Subcutaneous abdominal adipose tissue (tissue), 5 donors: Measurements from ENCODE around the gene MMP24.
A peak's percentile ranks its signal among the peaks of the same experiment; 100 is the strongest.

Source experiments
- H3K27ac ChIP-seq: one replicate; pipeline ENCODE4 v1.7.0; 2013; ENCODE audit warnings: low read depth, mild to moderate bottlenecking, inconsistent platforms, low read length, moderate library complexity
- H3K27me3 ChIP-seq, 5 donors: one replicate each; pipeline ENCODE4 v1.7.0; 2013; ENCODE audit warnings: low read length in 5 of 5, inconsistent platforms in 1 of 5; ENCODE audit not compliant: control insufficient read depth in 5 of 5, insufficient read depth in 4 of 5
- H3K36me3 ChIP-seq, 5 donors: one replicate each; pipeline ENCODE4 v1.7.0; 2013; ENCODE audit warnings: low read length in 5 of 5; ENCODE audit not compliant: control insufficient read depth in 5 of 5, insufficient read depth in 5 of 5
- H3K4me1 ChIP-seq, 5 donors: one replicate each; pipeline ENCODE4 v1.7.0; 2013; ENCODE audit warnings: low read length in 5 of 5, mild to moderate bottlenecking in 3 of 5, moderate library complexity in 1 of 5; ENCODE audit not compliant: control insufficient read depth in 5 of 5, insufficient read depth in 5 of 5
- H3K4me3 ChIP-seq, 5 donors: one replicate each; pipeline ENCODE4 v1.7.0; 2013; ENCODE audit warnings: low read length in 5 of 5, low read depth in 1 of 5
- H3K9ac ChIP-seq, 5 donors: one replicate each; pipeline ENCODE4 v1.7.0; 2013; ENCODE audit warnings: low read length in 5 of 5, mild to moderate bottlenecking in 4 of 5, moderate library complexity in 3 of 5
- H3K9me3 ChIP-seq, 5 donors: one replicate each; pipeline ENCODE4 v1.7.0; 2013; ENCODE audit warnings: low read length in 5 of 5; ENCODE audit not compliant: control insufficient read depth in 5 of 5
- donor health status: healthy.
- donor health status: healthy.
- donor health status: healthy.
- donor health status: healthy.
- donor health status: healthy.

Gene MMP24

DNA sequence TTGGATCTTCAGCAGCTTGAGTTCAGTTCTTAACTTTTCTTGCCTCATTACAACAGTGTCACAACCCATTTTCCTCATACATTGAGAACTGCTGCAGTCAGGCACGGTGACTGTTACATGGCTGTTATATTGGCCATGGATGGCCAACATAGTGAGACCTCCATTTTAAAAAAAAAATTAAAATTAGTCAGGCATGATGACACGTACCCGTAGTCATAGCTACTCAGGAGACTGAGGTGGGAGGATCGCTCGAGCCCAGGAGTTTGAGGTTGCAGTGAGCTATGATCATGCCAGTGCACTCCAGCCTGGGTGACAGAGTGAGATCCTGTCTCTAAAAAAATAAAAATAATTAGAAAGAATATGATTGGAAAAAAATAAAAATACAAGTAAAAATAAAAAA lies 9.9 kb upstream of the MMP24 start:
- Histone ChIP-seq H3K9ac (no peak overlapping the region), H3K36me3 (peaks cover 3 to 8% (median 5%) of the 10 kb centered on the region in 5 donors), H3K9me3 (no peaks in the 10 kb centered on the region), H3K27me3 (no peaks in the 10 kb centered on the region), H3K4me1 (no peaks in the 10 kb centered on the region), H3K4me3 (no peak overlapping the region), H3K27ac (no peak overlapping the region)

DNA sequence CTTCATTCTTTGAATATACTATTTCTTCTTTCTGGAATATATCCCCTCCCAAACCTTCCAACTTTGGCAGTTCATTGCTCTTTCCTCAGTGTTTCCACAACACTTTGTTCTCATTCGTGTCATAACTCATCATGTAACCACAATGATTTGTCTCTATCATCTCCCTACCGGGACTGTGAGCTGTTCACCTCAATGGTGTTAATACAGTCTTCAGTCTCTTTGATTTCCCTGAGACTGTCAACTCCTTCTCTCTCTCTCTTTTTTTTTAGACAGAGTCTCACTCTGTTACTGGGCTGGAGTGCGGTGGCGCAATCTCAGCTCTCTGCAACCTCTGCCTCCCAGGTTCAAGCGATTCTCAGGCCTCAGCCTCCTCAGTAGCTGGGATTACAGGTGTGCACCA lies 2.5 kb upstream of the MMP24 start:
- Histone ChIP-seq H3K27me3 (no peaks in the 10 kb centered on the region), H3K9ac (no peak overlapping the region), H3K27ac (no peak overlapping the region), H3K4me3 (no peak overlapping the region), H3K36me3 (no peaks in the 10 kb centered on the region), H3K9me3 (no peaks in the 10 kb centered on the region), H3K4me1 (peaks cover 0 to 18% (median 10%) of the 10 kb centered on the region in 5 donors)

DNA sequence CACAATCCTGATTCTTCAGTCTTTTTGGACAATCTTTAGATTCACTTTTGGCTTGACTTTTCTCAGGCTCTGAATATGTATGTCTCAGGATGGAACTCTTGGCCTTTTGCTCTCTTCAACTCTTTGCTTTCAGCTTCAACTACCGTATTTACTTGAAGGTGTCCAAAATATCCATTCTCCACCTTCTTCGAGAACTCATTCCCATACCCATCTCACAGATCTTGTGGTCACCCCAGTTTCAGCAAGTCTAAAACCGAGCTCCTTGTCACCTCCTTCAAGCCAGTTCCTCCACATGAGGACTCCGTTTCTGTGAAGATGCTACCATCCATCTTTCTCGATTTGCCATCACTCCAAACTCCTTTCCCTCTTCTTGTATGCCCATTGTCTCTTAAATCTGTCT lies 2.0 kb upstream of the MMP24 start:
- Histone ChIP-seq H3K27ac (no peak overlapping the region), H3K36me3 (no peaks in the 10 kb centered on the region), H3K9ac (no peak overlapping the region), H3K4me3 (no peak overlapping the region), H3K27me3 (no peaks in the 10 kb centered on the region), H3K4me1 (peaks cover 0 to 18% (median 10%) of the 10 kb centered on the region in 5 donors), H3K9me3 (no peaks in the 10 kb centered on the region)

DNA sequence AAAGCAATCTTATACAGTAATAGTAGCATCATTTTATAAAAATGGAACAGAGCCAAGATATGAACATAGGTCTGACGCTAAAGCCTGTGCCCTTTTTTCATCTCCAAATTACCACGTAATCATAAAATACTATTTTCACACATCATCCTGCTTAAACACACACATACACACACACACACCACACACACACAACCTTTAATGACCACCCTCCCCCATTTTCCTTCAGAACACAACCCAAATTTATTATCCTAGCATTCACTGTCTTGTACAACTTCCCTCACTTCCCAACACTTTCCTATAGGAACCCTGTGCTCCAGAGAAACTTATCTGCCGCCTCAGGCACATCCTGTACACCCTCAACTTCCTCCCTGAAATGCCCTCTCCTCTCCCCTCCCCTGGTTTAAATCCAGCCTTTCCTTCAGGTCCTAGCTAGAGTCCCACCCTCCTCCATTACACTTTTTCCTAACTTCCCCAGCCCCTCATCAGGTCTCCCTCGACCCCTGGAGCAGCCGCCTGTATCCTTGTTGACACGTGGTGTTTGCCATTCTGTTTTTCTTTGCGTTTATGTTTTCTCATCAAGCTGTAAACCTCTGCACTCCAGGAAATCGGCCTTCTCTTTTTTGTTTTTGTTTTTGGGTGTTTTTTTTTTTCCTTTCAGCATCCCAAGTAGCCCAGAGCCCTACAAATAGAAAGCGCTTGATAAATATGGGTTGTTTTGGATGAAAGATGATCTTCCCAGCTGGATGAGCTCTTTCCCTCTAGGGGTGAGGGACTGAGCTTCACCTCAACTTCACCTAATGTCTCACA lies 968 bp upstream of the MMP24 start:
- H3K4me1 ChIP-seq, result peaks cover 0 to 18% (median 10%) of the 10 kb centered on the region in 5 donors
- no peaks in the 10 kb centered on the region for H3K9me3 ChIP-seq
- no peaks in the 10 kb centered on the region for H3K27me3 ChIP-seq
- H3K27ac ChIP-seq, result no peak overlapping the region
- H3K36me3 ChIP-seq, result no peaks in the 10 kb centered on the region
- H3K4me3 ChIP-seq, result peak overlapping the region in 2 of 5 donors; percentile 11 to 33
- H3K9ac ChIP-seq, result no peak overlapping the region

DNA sequence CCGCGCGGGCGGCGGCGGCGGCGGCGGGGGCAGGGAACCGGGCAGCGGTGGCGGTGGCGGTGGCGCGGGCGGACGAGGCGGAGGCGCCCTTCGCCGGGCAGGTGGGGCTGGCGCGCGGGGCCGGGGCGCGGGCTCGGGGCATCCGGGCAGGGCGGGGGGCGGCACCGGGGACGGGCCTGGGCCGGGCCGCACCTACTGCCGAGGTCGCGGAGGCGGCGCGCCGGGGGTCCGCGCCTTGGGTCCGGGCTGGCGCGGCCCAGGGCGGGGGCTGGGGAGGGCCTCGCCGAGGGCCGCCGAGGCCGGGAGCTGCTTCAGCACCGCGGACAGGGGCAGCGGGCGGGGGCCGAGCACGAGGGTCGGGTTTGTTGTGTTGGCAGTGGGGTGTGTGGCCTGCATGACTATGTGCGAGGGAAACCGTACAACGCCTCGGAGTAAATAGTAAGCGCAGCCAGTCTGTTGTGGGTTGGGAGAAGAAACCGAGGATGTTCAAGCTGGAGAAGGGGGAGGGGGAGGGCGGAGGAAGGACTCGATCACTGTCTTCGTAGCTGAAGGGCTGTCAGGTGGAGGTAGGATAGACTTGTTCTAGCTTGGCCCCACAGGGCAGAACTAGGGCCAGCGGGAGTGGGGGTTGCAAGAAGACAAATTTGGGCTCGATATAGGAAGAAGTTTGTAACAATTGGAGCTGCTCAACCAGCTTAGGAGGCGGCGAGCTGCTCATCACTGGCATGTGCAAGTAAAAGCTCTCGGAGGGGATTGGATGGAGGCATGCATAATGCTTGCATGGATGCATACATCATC lies 593 bp downstream of the MMP24 start:
- no peak overlapping the region for H3K27ac ChIP-seq
- H3K4me3 ChIP-seq, result peak overlapping the region; percentile 36 to 54 (median 49)
- H3K4me1 ChIP-seq, result peaks cover 0 to 19% (median 10%) of the 10 kb centered on the region in 5 donors
- H3K27me3 ChIP-seq, result no peaks in the 10 kb centered on the region
- H3K9me3 ChIP-seq, result no peaks in the 10 kb centered on the region
- H3K36me3 ChIP-seq, result peaks cover 0 to 3% (median 0%) of the 10 kb centered on the region in 5 donors
- no peak overlapping the region for H3K9ac ChIP-seq

DNA sequence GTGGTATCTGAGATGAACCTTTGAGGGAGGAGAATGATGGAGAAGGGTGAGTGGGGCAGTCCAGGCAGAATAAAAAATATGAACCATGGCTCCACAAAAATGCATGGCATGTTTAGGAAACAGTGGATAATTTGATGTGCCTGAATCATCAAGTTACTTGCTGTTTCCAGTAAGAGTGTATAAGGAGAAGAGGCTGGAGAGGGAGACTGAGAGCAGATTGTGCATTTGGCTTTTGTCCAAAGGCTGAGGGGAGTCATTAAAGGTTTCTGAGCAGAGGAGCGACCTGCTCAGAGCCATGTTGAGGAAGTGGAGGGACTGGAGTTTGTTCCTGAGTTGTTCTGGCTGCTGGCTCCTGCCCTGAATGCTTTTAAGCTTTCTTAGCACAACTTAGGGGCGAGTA lies 6.1 kb downstream of the MMP24 start:
- H3K4me3 ChIP-seq, result no peak overlapping the region
- H3K27ac ChIP-seq, result no peak overlapping the region
- H3K9me3 ChIP-seq, result no peaks in the 10 kb centered on the region
- H3K27me3 ChIP-seq, result no peaks in the 10 kb centered on the region
- peaks cover 0 to 6% (median 0%) of the 10 kb centered on the region in 5 donors for H3K4me1 ChIP-seq
- no peak overlapping the region for H3K9ac ChIP-seq
- peaks cover 3 to 17% (median 7%) of the 10 kb centered on the region in 5 donors for H3K36me3 ChIP-seq

DNA sequence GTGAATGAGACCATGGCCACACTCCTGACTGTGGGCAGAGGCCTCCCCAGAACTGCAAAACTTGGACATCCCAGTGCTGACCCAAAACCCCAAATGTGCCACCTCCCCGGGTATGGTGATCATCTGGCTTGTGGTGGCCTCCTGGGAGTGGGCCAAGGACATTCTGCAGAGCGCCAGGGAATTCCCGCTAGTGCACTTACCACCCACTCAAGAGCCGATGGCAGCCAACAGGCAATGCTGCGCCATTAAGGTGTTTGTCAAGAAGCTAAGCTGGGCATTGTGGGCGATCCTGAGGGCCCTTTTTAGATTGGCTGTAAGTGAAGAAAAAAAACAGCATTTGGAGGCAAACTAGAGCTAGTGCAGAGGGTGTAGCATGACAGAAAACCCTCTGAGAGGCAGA lies 9.4 kb downstream of the MMP24 start:
- Histone ChIP-seq H3K9ac (no peak overlapping the region), H3K9me3 (no peaks in the 10 kb centered on the region), H3K27ac (no peak overlapping the region), H3K27me3 (no peaks in the 10 kb centered on the region), H3K36me3 (peaks cover 3 to 17% (median 7%) of the 10 kb centered on the region in 5 donors), H3K4me3 (no peak overlapping the region), H3K4me1 (peaks cover 0 to 6% (median 0%) of the 10 kb centered on the region in 5 donors)

DNA sequence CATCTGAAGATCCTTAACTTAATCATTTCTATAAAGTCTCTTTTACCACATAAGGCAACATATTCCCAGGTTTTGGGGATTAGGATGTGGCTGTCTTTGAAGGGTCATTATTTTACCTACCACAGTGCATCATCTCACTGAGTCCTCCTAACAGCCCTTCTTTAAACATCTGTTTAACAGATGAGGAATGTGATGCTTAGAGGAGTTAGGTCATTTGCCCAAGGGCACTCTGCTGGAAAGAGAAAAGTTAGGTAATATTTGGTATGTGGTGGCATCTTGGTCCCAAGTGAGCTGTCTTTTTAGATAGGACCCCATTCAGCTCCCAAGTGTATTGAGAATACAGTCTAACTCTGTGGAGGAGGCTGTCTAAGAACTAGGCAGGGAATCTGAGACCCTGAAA lies 11.0 kb downstream of the MMP24 start:
- Histone ChIP-seq H3K9ac (no peak overlapping the region), H3K27ac (no peak overlapping the region), H3K27me3 (no peaks in the 10 kb centered on the region), H3K4me3 (no peak overlapping the region), H3K36me3 (peaks cover 0 to 15% (median 7%) of the 10 kb centered on the region in 5 donors), H3K4me1 (peaks cover 0 to under 1% (median 0%) of the 10 kb centered on the region in 5 donors), H3K9me3 (no peaks in the 10 kb centered on the region)

DNA sequence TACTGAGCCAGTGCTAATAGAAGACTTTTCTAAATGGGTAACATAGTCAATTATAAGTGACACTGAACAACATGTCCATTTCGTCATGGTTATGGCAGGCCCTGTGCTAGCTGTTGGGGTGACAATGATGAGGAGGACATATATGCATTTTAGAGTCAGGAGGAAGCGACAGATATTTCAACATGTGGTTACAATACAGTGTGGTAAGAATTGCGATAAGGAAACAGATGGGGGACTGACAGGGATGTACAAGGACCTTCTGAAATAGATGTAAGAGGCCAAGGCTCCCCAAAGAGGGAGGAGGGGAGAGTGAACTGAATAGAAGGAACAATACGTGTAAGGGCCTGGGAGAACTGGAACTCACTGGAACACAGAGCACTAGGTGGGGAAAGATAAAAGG lies 11.7 kb downstream of the MMP24 start:
- Histone ChIP-seq H3K27ac (no peak overlapping the region), H3K4me3 (no peak overlapping the region), H3K4me1 (no peaks in the 10 kb centered on the region), H3K27me3 (no peaks in the 10 kb centered on the region), H3K36me3 (peaks cover 0 to 14% (median 7%) of the 10 kb centered on the region in 5 donors), H3K9me3 (no peaks in the 10 kb centered on the region), H3K9ac (no peak overlapping the region)

DNA sequence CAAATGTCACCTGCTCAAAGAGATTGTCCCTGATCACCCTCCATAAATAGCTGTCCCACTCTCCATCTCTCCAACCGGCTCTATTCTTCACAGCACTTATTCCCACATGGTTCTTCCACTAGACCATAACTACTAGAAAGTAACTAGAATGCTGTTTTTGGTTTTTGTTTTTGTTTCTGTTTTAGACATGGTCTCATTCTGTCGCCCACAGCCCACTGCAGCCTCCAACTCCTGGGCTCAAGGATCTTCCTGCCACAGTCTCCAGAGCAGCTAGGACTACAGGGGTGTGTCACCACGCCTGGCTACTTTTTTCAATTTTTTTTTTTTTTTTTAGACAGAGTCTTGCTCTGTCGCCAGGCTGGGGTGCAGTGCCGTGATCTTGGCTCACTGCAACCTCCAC lies 12.2 kb downstream of the MMP24 start:
- Histone ChIP-seq H3K27ac (no peak overlapping the region), H3K9ac (no peak overlapping the region), H3K4me1 (no peaks in the 10 kb centered on the region)

More for the DNA sequence above, 12.2 kb downstream of the MMP24 start:
- Histone ChIP-seq H3K36me3 (peaks cover 0 to 14% (median 7%) of the 10 kb centered on the region in 5 donors), H3K9me3 (no peaks in the 10 kb centered on the region), H3K4me3 (no peak overlapping the region), H3K27me3 (no peaks in the 10 kb centered on the region)
